ENCODE measurements around the gene COL23A1. TPM values are rescaled to one million over a fixed set of nuclear protein-coding genes. Genes with fewer than 3 reads are reported as not detected.

COL23A1 gene
- total and polyA plus RNA-seq, 2 experiments from 2014 or later, result 4.8 to 8.2 TPM

DNA sequence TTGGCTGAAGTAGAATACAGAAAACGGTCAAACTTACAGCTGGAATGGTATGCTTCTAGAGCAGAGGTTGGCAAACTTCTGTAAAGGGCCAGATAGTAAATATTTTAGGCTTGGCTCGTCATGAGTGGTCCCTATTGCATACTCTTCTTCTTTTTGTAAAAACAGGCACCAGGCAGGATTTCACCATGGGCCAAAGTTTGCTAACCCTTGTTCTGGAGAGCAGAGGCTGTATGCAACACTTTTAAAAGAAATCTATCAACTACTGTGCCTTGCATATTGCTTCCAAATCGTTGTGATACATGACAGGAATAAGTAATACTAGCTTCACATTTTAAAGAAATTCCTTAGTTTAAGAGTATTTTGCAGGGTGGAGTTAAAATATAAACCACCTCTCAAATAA, 15.6 kb upstream of the COL23A1 start (continued):
- TF ChIP-seq, protein P1, sequence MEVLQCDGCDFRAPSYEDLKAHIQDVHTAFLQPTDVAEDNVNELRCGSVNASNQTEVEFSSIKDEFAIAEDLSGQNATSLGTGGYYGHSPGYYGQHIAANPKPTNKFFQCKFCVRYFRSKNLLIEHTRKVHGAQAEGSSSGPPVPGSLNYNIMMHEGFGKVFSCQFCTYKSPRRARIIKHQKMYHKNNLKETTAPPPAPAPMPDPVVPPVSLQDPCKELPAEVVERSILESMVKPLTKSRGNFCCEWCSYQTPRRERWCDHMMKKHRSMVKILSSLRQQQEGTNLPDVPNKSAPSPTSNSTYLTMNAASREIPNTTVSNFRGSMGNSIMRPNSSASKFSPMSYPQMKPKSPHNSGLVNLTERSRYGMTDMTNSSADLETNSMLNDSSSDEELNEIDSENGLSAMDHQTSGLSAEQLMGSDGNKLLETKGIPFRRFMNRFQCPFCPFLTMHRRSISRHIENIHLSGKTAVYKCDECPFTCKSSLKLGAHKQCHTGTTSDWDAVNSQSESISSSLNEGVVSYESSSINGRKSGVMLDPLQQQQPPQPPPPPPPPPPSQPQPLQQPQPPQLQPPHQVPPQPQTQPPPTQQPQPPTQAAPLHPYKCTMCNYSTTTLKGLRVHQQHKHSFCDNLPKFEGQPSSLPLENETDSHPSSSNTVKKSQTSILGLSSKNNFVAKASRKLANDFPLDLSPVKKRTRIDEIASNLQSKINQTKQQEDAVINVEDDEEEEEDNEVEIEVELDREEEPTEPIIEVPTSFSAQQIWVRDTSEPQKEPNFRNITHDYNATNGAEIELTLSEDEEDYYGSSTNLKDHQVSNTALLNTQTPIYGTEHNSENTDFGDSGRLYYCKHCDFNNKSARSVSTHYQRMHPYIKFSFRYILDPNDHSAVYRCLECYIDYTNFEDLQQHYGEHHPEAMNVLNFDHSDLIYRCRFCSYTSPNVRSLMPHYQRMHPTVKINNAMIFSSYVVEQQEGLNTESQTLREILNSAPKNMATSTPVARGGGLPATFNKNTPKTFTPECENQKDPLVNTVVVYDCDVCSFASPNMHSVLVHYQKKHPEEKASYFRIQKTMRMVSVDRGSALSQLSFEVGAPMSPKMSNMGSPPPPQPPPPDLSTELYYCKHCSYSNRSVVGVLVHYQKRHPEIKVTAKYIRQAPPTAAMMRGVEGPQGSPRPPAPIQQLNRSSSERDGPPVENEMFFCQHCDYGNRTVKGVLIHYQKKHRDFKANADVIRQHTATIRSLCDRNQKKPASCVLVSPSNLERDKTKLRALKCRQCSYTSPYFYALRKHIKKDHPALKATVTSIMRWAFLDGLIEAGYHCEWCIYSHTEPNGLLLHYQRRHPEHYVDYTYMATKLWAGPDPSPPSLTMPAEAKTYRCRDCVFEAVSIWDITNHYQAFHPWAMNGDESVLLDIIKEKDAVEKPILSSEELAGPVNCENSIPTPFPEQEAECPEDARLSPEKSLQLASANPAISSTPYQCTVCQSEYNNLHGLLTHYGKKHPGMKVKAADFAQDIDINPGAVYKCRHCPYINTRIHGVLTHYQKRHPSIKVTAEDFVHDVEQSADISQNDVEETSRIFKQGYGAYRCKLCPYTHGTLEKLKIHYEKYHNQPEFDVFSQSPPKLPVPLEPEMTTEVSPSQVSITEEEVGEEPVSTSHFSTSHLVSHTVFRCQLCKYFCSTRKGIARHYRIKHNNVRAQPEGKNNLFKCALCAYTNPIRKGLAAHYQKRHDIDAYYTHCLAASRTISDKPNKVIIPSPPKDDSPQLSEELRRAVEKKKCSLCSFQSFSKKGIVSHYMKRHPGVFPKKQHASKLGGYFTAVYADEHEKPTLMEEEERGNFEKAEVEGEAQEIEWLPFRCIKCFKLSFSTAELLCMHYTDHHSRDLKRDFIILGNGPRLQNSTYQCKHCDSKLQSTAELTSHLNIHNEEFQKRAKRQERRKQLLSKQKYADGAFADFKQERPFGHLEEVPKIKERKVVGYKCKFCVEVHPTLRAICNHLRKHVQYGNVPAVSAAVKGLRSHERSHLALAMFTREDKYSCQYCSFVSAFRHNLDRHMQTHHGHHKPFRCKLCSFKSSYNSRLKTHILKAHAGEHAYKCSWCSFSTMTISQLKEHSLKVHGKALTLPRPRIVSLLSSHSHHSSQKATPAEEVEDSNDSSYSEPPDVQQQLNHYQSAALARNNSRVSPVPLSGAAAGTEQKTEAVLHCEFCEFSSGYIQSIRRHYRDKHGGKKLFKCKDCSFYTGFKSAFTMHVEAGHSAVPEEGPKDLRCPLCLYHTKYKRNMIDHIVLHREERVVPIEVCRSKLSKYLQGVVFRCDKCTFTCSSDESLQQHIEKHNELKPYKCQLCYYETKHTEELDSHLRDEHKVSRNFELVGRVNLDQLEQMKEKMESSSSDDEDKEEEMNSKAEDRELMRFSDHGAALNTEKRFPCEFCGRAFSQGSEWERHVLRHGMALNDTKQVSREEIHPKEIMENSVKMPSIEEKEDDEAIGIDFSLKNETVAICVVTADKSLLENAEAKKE (CRISPR knock-in tag; IDR thresholded peaks at IDR 0.05), result no peak
- no peak for TF ChIP-seq JUNB (IDR thresholded peaks at IDR 0.05; ENCODE audit: unreplicated experiment)

DNA sequence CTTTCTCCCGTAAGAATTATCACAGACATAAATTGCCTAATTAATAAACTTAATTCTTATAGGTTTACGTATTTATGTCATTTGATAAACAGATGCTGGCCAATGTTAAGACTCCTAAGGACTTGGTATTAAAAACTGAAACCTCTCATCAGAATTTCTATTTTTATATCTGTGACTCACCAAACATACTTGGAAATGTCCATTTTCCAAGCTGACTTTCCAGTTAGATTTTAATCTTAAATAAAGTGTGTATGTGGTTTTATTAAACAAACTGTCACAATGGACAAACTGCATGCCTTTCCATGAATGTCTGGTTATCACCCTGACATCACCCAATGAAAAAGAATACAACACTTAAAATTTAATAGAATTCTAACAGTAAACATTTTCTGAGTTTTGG, 12.6 kb upstream of the COL23A1 start:
- Mint-ChIP-seq H3K27ac (no peak overlapping the region), H3K4me1 (no peaks in the 10 kb centered on the region), H3K4me3 (no peak overlapping the region), H3K36me3 (ENCODE audit: low read depth) (peaks cover 80% of the 10 kb centered on the region), H3K9me3 (peaks cover 19% of the 10 kb centered on the region; the same call in 2 of the 3 replicates), H3K27me3 (ENCODE audit: insufficient read depth, low read depth, poor library complexity) (no peaks in the 10 kb centered on the region)
- no peaks in the 10 kb centered on the region for H3K9me2 ChIP-seq (ENCODE audit: insufficient read depth)
- H3K4me1 ChIP-seq (ENCODE audit: insufficient read depth), result no peaks in the 10 kb centered on the region
- H2AFZ ChIP-seq, result no peak overlapping the region
- H3K79me2 ChIP-seq (replicated peaks; ENCODE audit: insufficient read depth), result no peaks in the 10 kb centered on the region
- ATAC-seq (no peak), DNase-seq (ENCODE audit: low spot score) (no peak)
- H3K27me3 ChIP-seq (ENCODE audit: insufficient read depth), result no peaks in the 10 kb centered on the region
- H3K4me2 ChIP-seq, result no peak overlapping the region
- H4K20me1 ChIP-seq (replicated peaks; ENCODE audit: insufficient read depth), result no peaks in the 10 kb centered on the region
- H3K4me3 ChIP-seq, result no peak overlapping the region
- TF ChIP-seq EZH2phosphoT487 (IDR thresholded peaks at IDR 0.05; ENCODE audit: unreplicated experiment) (no peak), POLR2AphosphoS5 (IDR thresholded peaks at IDR 0.05; ENCODE audit: low read depth) (no peak)
- TF ChIP-seq, protein P2, sequence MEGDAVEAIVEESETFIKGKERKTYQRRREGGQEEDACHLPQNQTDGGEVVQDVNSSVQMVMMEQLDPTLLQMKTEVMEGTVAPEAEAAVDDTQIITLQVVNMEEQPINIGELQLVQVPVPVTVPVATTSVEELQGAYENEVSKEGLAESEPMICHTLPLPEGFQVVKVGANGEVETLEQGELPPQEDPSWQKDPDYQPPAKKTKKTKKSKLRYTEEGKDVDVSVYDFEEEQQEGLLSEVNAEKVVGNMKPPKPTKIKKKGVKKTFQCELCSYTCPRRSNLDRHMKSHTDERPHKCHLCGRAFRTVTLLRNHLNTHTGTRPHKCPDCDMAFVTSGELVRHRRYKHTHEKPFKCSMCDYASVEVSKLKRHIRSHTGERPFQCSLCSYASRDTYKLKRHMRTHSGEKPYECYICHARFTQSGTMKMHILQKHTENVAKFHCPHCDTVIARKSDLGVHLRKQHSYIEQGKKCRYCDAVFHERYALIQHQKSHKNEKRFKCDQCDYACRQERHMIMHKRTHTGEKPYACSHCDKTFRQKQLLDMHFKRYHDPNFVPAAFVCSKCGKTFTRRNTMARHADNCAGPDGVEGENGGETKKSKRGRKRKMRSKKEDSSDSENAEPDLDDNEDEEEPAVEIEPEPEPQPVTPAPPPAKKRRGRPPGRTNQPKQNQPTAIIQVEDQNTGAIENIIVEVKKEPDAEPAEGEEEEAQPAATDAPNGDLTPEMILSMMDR (conservative IDR thresholded peaks at IDR 0.05; ENCODE audit: low read depth in 2 of 2), result no peak
- TF ChIP-seq, protein P1 (CRISPR knock-in tag; IDR thresholded peaks at IDR 0.05), result no peak
- H3F3A ChIP-seq (replicated peaks; ENCODE audit: low read depth), result no peaks in the 10 kb centered on the region
- no peak overlapping the region for H3K27ac ChIP-seq (ENCODE audit: low read depth)
- H3K36me3 ChIP-seq (ENCODE audit: insufficient read depth), result peaks cover 36% of the 10 kb centered on the region

Data from GM23338 (cell line).